Ishikawa (cell line): ENCODE measurements around the gene CNEP1R1.

ENCODE experiments used
- CEBPB ChIP-seq: IDR thresholded peaks from 2 replicates; pipeline ENCODE4 v1.6.1; 2012
- CREB1 ChIP-seq: IDR thresholded peaks from 2 replicates; pipeline ENCODE4 v1.6.1; 2012; ENCODE audit warnings: low read depth
- EGR1 ChIP-seq: IDR thresholded peaks from 2 replicates; pipeline ENCODE4 v1.6.1; 2012
- EP300 ChIP-seq: IDR thresholded peaks from 2 replicates; pipeline ENCODE4 v1.6.1; 2012; ENCODE audit warnings: borderline replicate concordance
- FOXM1 ChIP-seq: IDR thresholded peaks from 2 replicates; pipeline ENCODE4 v1.6.1; 2012; ENCODE audit warnings: low read depth, borderline replicate concordance
- MAX ChIP-seq: IDR thresholded peaks from 2 replicates; pipeline ENCODE4 v1.6.1; 2012
- NFIC ChIP-seq: IDR thresholded peaks from 2 replicates; pipeline ENCODE4 v1.6.1; 2012
- RAD21 ChIP-seq: IDR thresholded peaks from 2 replicates; pipeline ENCODE4 v1.6.1; 2012; ENCODE audit warnings: low read depth
- REST ChIP-seq: IDR thresholded peaks from 2 replicates; pipeline ENCODE4 v1.6.1; 2012; ENCODE audit warnings: low read depth, mild to moderate bottlenecking
- TAF1 ChIP-seq: IDR thresholded peaks from 2 replicates; pipeline ENCODE4 v1.6.1; 2012; ENCODE audit warnings: low read depth, mild to moderate bottlenecking
- TCF12 ChIP-seq: IDR thresholded peaks from 2 replicates; pipeline ENCODE4 v1.6.1; 2012; ENCODE audit warnings: low read depth
- TEAD4 ChIP-seq: IDR thresholded peaks from 2 replicates; pipeline ENCODE4 v1.6.1; 2012
- USF1 ChIP-seq: IDR thresholded peaks from 2 replicates; pipeline ENCODE4 v1.6.1; 2012
- YY1 ChIP-seq: IDR thresholded peaks from 2 replicates; pipeline ENCODE4 v1.6.1; 2012; ENCODE audit warnings: low read depth
- ZBTB7A ChIP-seq: IDR thresholded peaks from 2 replicates; pipeline ENCODE4 v1.6.1; 2012; ENCODE audit warnings: low read depth

Gene CNEP1R1

DNA sequence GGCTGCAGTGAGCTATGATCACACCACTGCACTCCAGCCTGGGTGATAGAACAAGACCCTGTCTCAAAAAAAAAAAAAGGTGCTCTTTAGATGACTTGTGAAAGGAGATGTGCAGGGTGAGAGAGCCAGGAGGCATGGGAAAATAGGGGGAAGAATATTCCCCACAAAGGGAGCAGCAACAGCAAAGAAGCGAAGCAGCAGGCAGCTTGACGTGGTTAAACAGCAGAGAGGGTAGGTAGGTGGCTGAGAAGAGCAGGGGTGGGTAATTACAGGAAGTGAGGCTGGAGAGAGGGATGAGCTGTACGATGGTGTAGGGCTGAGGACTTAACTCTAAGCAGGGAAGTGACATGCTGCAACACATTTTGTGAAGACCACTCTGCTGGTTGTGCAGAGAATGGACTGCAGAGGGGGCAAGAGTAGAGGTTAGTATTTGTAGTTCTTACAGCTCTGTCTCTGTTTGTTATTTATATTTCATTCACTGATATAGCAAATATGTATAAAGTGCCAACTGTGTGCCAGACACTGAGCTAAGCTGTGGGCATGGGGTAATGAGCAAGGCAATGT lies 42.3 kb downstream of the CNEP1R1 start:
- no peak for TF ChIP-seq NFIC
- no peak for TF ChIP-seq EP300
- TF ChIP-seq EGR1, result no peak
- TF ChIP-seq TCF12, result no peak
- no peak for TF ChIP-seq ZBTB7A
- TF ChIP-seq RAD21, result no peak
- no peak for TF ChIP-seq CREB1
- no peak for TF ChIP-seq TAF1
- no peak for TF ChIP-seq REST
- no peak for TF ChIP-seq TEAD4
- no peak for TF ChIP-seq FOXM1
- no peak for TF ChIP-seq CEBPB
- no peak for TF ChIP-seq USF1

DNA sequence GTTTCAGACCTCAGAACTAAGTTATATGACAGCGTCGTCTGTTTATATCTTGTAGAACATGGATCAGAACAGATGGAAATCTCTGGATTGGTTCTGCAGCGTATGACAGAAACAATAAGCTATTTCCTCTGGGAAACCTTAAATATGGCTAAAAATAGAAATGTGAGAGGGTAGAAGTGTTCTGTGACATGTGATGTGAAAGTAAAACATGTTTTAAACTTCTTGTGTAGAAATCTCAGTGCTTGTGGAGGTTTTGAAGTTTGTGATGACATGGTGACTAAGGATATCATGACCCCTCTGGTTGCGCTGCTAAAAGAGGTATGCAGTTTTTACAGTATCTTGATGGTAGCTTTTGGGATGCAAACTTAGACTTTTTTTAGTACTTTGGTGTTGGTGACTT lies 43.5 kb downstream of the CNEP1R1 start:
- TF ChIP-seq FOXM1 (no peak), RAD21 (no peak), TCF12 (no peak), ZBTB7A (no peak), MAX (no peak), USF1 (no peak), REST (no peak), CREB1 (no peak), TEAD4 (no peak), CEBPB (no peak), YY1 (no peak), TAF1 (no peak), NFIC (no peak), EP300 (no peak)

DNA sequence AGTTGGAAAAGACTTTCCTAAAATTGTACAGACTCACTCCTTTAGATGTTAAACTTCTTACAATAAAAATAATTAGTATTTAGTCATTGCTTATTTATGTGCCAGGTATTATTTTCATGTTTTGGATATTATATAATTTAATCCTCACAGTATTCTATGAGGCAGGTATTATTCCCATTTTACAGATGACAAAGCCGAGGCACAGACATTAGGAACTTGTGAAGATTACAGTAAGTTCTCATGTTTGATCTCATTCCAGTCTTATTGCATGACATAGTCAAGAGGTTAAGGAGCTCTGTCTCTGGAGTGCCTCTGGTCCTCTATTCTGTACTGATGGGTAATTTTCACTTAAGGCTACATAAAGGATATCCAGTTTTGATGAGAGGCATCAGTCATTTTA lies 44.0 kb downstream of the CNEP1R1 start:
- TF ChIP-seq CEBPB (no peak), NFIC (no peak), EGR1 (no peak), RAD21 (no peak), EP300 (no peak), TCF12 (no peak)

DNA sequence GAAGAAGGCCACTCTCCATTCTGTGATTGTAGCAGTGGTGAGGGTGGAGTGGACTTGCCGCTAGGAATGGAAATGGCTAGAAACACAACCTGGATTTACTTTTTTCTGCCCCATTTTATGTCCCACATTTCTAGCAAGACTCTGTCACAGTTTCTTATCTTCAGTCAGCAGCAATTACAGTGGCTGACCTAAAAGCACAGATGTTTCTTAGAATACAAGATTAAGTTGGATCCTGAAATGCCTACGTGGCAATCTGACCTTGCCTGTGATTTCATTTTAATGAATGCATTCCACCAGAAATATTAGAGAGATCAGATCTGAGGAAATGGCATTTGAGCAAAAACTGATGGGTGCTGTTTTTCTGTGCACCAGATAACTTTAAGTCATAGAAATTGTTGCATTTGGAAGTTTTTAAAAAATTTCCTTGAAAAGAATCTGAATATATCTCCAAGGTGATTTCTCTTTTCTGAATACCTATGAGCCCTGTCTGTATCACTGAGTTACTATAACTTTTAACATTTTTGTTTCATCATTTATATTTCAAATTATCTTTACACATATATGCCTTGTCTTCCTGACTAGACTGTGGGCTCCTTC lies 46.1 kb downstream of the CNEP1R1 start:
- TF ChIP-seq EP300 (no peak), CREB1 (no peak), EGR1 (no peak), TAF1 (no peak), REST (no peak), ZBTB7A (no peak), YY1 (no peak), USF1 (no peak), TEAD4 (no peak), CEBPB (no peak), TCF12 (no peak), MAX (no peak), NFIC (no peak), FOXM1 (no peak), RAD21 (no peak)
